Spleen (tissue), 7 donors: ENCODE measurements around the gene MROH7.

Experiments
- CTCF ChIP-seq, 11 experiments: fragments of 200-600 bp in 7 of 11; fragments of 450-650 bp in 4 of 11; sonication (generic) in 4 of 11; IDR thresholded peaks in 8 of 11; conservative IDR thresholded peaks in 3 of 11; 1 replicate in 7 of 11; 2 replicates in 4 of 11; pipeline versions ENCODE4 v1.4.0 to v1.8.0; 2016 to 2021; ENCODE audit warnings: antibody characterized with exemption in 11 of 11, inconsistent platforms in 4 of 11, mild to moderate bottlenecking in 1 of 11
- POLR2AphosphoS5 ChIP-seq, 3 donors: sonication (generic); formaldehyde crosslinking; IDR thresholded peaks; one replicate each; pipeline ENCODE4 v1.5.1; 2017; ENCODE audit warnings: antibody characterized with exemption in 3 of 3
- donor health status: DM: no; HTN: no; CAD: no; lungs with moderate emphysema.
- donor health status: DM: no; HTN: no; CAD: no.
- donor health status: DM: no; HTN: no; CAD: no.

- no peak for TF ChIP-seq CTCF (IDR thresholded peaks at IDR 0.05 in 8 of 11, conservative IDR thresholded peaks at IDR 0.05 in 3 of 11)
- TF ChIP-seq POLR2AphosphoS5 (IDR thresholded peaks at IDR 0.05): no peak
Observed at GRCh38 chr1:54594463-54594862, 47.1 kb upstream of the MROH7 start.
